T-helper 1 cell (primary cell): ENCODE measurements around the gene SYNRG.

Experiments used
- DNase-seq, 5 donors: peaks; one replicate each; pipeline ENCODE4 v3.0.0-alpha.2; 2012 to 2020

The SYNRG gene

GRCh38 chr17:37605813-37606505, 3.3 kb downstream of the SYNRG start:
- DNase-seq, result peak in 2 of 5 donors; percentile 8 to 80

GRCh38 chr17:37605081-37605480, 4.1 kb downstream of the SYNRG start:
- DNase-seq, result no peak

GRCh38 chr17:37604556-37604955, 4.7 kb downstream of the SYNRG start:
- peak in 1 of 5 donors; percentile 38 for DNase-seq

GRCh38 chr17:37598145-37598544, 11.1 kb downstream of the SYNRG start:
- no peak for DNase-seq

GRCh38 chr17:37592291-37592690, 16.9 kb downstream of the SYNRG start:
- DNase-seq, result no peak

- no peak for DNase-seq
Observed at GRCh38 chr17:37585066-37585465, 24.2 kb downstream of the SYNRG start.

- no peak for DNase-seq
Observed at GRCh38 chr17:37576281-37576680, 32.9 kb downstream of the SYNRG start.

- no peak for DNase-seq
Observed at GRCh38 chr17:37574427-37574826, 34.8 kb downstream of the SYNRG start.

- no peak for DNase-seq
Observed at GRCh38 chr17:37571674-37572073, 37.5 kb downstream of the SYNRG start.

- DNase-seq, result peak in 3 of 5 donors; percentile 3 to 12 (median 6)
Observed at GRCh38 chr17:37570527-37571093, 38.6 kb downstream of the SYNRG start.

GRCh38 chr17:37568350-37569053, 40.7 kb downstream of the SYNRG start:
- DNase-seq, result no peak

GRCh38 chr17:37567538-37567937, 41.7 kb downstream of the SYNRG start:
- no peak for DNase-seq

- DNase-seq, result no peak
Observed at GRCh38 chr17:37567137-37567536, 42.1 kb downstream of the SYNRG start.

GRCh38 chr17:37564252-37564651, 45.0 kb downstream of the SYNRG start:
- no peak for DNase-seq

GRCh38 chr17:37562016-37562745, 47.0 kb downstream of the SYNRG start:
- no peak for DNase-seq

GRCh38 chr17:37558299-37558698, 50.9 kb downstream of the SYNRG start:
- DNase-seq, result no peak

- DNase-seq, result no peak
Observed at GRCh38 chr17:37557482-37557881, 51.7 kb downstream of the SYNRG start.

GRCh38 chr17:37555386-37555785, 53.8 kb downstream of the SYNRG start:
- no peak for DNase-seq

GRCh38 chr17:37553401-37553966, 55.7 kb downstream of the SYNRG start:
- no peak for DNase-seq

- no peak for DNase-seq
Observed at GRCh38 chr17:37551788-37552187, 57.4 kb downstream of the SYNRG start.

- DNase-seq, result no peak
Observed at GRCh38 chr17:37547986-37548385, 61.2 kb downstream of the SYNRG start.

GRCh38 chr17:37546302-37546701, 62.9 kb downstream of the SYNRG start:
- no peak for DNase-seq

GRCh38 chr17:37545486-37545885, 63.7 kb downstream of the SYNRG start:
- no peak for DNase-seq
